COLO668 (cell line): ENCODE measurements around the gene PDE4D.
A peak's percentile ranks its signal among the peaks of the same experiment; 100 is the strongest.
"Not testable (repeated sequence)": the region's sequence is repeated elsewhere in the genome, so short reads cannot be mapped to it uniquely, and the experiment has no call there.

Experiments used
- DNase-seq: peaks from one replicate; lab custom pipeline; 2025; ENCODE audit not compliant: unreplicated experiment; lab: John Stamatoyannopoulos, UW

The PDE4D gene

GRCh38 chr5:59387127-59387526 is 506.4 kb downstream of the PDE4D start:
- no peak for DNase-seq

- no peak for DNase-seq
Observed at GRCh38 chr5:59385700-59386099, 507.8 kb downstream of the PDE4D start.

GRCh38 chr5:59380350-59380951 is 513.1 kb downstream of the PDE4D start:
- no peak for DNase-seq

- DNase-seq = not testable (repeated sequence)
Observed at GRCh38 chr5:59374036-59374435, 519.5 kb downstream of the PDE4D start.

- DNase-seq = no peak
Observed at GRCh38 chr5:59371525-59372127, 521.9 kb downstream of the PDE4D start.

- DNase-seq = no peak
Observed at GRCh38 chr5:59368951-59369350, 524.6 kb downstream of the PDE4D start.

- DNase-seq = peak; percentile 26
Observed at GRCh38 chr5:59367791-59368394, 525.6 kb downstream of the PDE4D start.

- no peak for DNase-seq
Observed at GRCh38 chr5:59366784-59367183, 526.7 kb downstream of the PDE4D start.

GRCh38 chr5:59362438-59362837 is 531.1 kb downstream of the PDE4D start:
- DNase-seq = no peak

GRCh38 chr5:59361454-59361853 is 532.1 kb downstream of the PDE4D start:
- DNase-seq = peak; percentile 4

GRCh38 chr5:59360130-59360555 is 533.4 kb downstream of the PDE4D start:
- DNase-seq = no peak

- DNase-seq = no peak
Observed at GRCh38 chr5:59358005-59358861, 535.3 kb downstream of the PDE4D start.

- DNase-seq = no peak
Observed at GRCh38 chr5:59357381-59357977, 536.0 kb downstream of the PDE4D start.

- no peak for DNase-seq
Observed at GRCh38 chr5:59356813-59357380, 536.6 kb downstream of the PDE4D start.

GRCh38 chr5:59354811-59355210 is 538.7 kb downstream of the PDE4D start:
- no peak for DNase-seq

- DNase-seq = no peak
Observed at GRCh38 chr5:59354274-59354673, 539.3 kb downstream of the PDE4D start.

- no peak for DNase-seq
Observed at GRCh38 chr5:59351076-59351794, 542.3 kb downstream of the PDE4D start.

- DNase-seq = no peak
Observed at GRCh38 chr5:59348189-59348588, 545.3 kb downstream of the PDE4D start.

GRCh38 chr5:59346982-59347381 is 546.5 kb downstream of the PDE4D start:
- no peak for DNase-seq

GRCh38 chr5:59346514-59346913 is 547.0 kb downstream of the PDE4D start:
- DNase-seq = no peak
